Suprapubic skin (tissue), 4 donors: Measurements from ENCODE around the gene AJAP1.

Source experiments
- CTCF ChIP-seq, 2 donors: fragments of 200-600 bp in 1 of 2; fragments of 450-650 bp in 1 of 2; sonication (generic) in 1 of 2; IDR thresholded peaks; one replicate each; pipeline ENCODE4 v1.5.1; 2016 to 2019; ENCODE audit warnings: antibody characterized with exemption in 2 of 2, mild to moderate bottlenecking in 1 of 2, moderate library complexity in 1 of 2
- POLR2A ChIP-seq, 2 donors: fragments of 450-650 bp; IDR thresholded peaks; one replicate each; pipeline ENCODE4 v1.6.1; 2017; ENCODE audit warnings: antibody characterized with exemption in 2 of 2, mild to moderate bottlenecking in 2 of 2, moderate library complexity in 2 of 2
- POLR2AphosphoS5 ChIP-seq, 3 donors: sonication (generic); formaldehyde crosslinking; IDR thresholded peaks; one replicate each; pipeline ENCODE4 v1.6.1; 2017; ENCODE audit warnings: antibody characterized with exemption in 3 of 3

- TF ChIP-seq CTCF (IDR thresholded peaks at IDR 0.05) (no peak), POLR2A (IDR thresholded peaks at IDR 0.05) (no peak), POLR2AphosphoS5 (IDR thresholded peaks at IDR 0.05) (no peak)
Observed at GRCh38 chr1:4626560-4627319, 27.7 kb upstream of the AJAP1 start.
